Stimulated activated CD8-positive, alpha-beta memory T cell treated with anti-CD3 and anti-CD28 coated beads, Interleukin-7, amount 100 ng/mL, for 24 hours (primary cell): ENCODE results near the gene BLVRB.
"Not testable (repeated sequence)": the region's sequence is repeated elsewhere in the genome, so short reads cannot be mapped to it uniquely, and the experiment has no call there.

ENCODE experiments used
- DNase-seq: peaks from one replicate; pipeline ENCODE4 v3.0.0-alpha.2; 2020; ENCODE audit warnings: low read depth

Gene BLVRB

GRCh38 chr19:40421993-40422747 lies 43.4 kb downstream of the BLVRB start:
- DNase-seq = no peak

- DNase-seq = peak; percentile 36
Observed at GRCh38 chr19:40420766-40421765, 44.5 kb downstream of the BLVRB start.

- DNase-seq = no peak
Observed at GRCh38 chr19:40420451-40420765, 45.1 kb downstream of the BLVRB start.

DNA sequence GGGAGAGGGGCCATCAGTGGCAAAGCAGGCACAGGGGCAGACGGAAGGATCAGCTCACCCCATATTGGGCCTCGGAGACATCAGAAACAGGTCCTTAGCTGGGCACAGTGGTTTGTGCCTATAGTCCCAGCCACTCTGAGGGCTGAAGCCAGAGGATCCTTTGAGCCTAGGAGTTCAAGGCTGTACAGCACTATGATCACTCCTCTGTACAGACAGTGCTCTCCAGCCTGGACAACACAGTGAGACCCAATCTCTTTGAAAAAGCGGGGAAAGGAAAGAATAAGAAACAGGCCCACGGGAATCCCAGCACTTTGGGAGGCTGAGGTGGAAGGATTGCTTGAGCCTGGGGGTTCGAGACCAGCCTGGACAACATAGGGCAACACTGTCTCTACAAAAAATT lies 45.8 kb downstream of the BLVRB start:
- DNase-seq = no peak

- DNase-seq = no peak
Observed at GRCh38 chr19:40419066-40419612, 46.4 kb downstream of the BLVRB start.

- DNase-seq = no peak
Observed at GRCh38 chr19:40418040-40418439, 47.5 kb downstream of the BLVRB start.

GRCh38 chr19:40417643-40417981 lies 47.9 kb downstream of the BLVRB start:
- DNase-seq = no peak

DNA sequence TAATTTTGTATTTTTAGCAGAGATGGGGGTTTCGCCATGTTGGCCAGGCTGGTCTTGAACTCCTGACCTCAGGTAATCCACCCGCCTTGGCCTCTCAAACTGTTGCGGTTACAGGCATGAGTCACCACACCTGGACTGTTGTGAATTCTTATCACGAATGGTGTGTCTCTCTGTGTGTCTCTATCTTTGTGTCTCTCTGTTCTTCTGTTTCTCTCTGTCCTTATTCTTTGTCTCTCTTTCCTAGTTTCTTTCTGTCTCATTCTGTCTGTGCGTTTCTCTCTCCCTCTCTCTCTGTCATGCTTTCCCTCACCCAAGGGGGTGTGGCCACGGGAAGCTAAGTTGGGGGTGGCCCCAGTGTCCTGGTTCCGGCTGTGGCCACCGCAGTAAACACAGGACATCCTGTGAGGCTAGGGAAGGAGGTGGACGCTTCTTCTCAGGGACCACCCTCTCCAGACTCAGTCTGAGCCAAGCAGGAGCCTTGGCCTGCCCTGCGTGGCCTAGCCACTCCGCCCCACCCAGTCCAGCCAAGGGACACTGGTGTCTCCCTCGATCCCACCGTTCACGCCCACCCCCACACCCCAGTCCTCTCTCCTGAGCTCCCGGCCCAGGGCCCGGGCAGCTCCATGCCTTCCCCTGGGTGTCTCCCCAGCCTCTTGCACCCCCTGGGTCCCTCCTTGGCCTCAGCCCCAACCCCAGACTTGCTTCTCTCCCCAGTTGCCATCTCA lies 48.5 kb downstream of the BLVRB start:
- no peak for DNase-seq

DNA sequence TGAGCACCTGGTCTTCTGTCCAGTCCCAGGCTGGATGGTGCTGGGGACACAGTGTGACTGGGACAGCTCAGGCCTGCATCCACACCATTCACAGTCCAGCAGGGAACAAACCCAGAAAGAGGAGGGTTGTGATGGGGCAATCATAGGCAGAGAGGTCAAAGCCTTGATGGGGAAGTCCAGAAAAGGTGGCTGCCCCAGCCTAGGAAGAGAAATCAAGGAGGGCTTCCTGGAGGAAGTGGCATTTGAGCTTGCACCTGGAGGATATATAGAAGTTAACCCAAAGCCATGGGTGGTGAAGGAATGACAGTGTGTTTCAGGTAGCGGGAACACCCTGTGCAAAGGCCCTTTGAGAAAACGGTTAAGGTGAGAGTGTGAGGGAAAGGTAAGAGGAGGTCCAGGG lies 49.8 kb downstream of the BLVRB start:
- DNase-seq = no peak

- no peak for DNase-seq
Observed at GRCh38 chr19:40414542-40415535, 50.7 kb downstream of the BLVRB start.

- DNase-seq = no peak
Observed at GRCh38 chr19:40413291-40413845, 52.2 kb downstream of the BLVRB start, which contains the start of gene PRX. TSS of gene PRX (minus strand) at chr19:40413378. CDS start at chr19:40407932, 5,446 bp downstream.

GRCh38 chr19:40412866-40413265 lies 52.7 kb downstream of the BLVRB start:
- DNase-seq = no peak

- no peak for DNase-seq
Observed at GRCh38 chr19:40411958-40412499, 53.5 kb downstream of the BLVRB start.

DNA sequence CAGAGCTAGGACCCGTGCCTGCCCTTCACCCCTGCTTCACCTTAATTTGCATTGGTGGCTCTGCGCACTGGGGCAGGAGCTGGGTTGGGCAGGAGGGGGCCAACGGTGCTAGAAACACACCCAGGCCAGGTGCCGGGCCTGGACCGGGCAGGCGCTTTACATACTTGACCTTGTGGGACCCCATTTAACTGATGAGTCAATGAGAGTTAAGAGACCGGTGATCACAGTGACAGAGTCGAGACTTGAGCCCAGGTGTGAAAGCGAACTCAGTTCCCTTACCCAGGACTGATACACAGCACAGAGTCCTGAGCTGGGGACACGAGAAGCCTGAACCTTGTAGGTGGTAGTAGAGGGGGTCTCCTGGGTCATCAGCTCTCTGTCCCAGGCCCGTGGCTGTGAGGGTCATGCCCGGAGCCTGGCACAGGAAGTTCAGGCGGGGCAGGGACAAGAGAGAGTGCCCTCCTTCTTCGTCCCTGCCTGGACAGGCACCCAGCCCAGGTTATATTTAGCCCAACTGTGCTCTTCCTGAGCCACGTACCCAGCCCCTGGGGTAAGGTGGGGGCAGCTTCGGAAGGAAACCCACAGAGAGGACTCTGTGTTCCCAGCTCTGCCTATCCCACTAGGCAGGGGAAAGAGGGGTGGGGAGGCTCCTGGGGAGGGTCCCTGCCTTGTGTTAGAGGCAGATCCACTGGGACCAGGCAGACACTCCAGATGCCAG lies 54.3 kb downstream of the BLVRB start:
- no peak for DNase-seq

- DNase-seq = no peak
Observed at GRCh38 chr19:40410030-40410389, 55.5 kb downstream of the BLVRB start.

DNA sequence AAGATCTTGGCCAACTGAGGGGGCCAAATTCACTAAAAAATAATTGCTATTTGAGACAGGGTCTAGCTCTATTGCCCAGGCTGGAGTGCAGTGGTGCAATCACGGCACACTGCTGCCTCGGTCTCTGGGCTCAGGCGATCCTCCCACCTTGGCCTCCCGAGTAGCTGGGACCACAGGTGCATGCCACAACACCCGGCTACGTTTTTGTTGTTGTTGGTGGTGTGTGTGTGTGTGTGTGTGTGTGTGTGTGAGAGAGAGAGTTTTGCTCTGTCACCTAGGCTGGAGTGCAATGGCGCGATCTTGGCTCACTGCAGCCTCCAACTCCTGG lies 57.0 kb downstream of the BLVRB start:
- not testable (repeated sequence) for DNase-seq

GRCh38 chr19:40407714-40408597 lies 57.6 kb downstream of the BLVRB start:
- no peak for DNase-seq

- peak; percentile 69 for DNase-seq
Observed at GRCh38 chr19:40403262-40403984, 62.1 kb downstream of the BLVRB start.
